ENCODE data around the gene E2F3.

- no peak for TF ChIP-seq CTCF (IDR thresholded peaks at IDR 0.05)
- TF ChIP-seq POLR2A (IDR thresholded peaks at IDR 0.05), result no peak
These were observed 45.5 kb downstream of the E2F3 start for GRCh38 chr6:20447157-20447556.
